GM19328 (cell line): ENCODE results near the gene DBT.
A peak's percentile ranks its signal among the peaks of the same experiment; 100 is the strongest.
"Not testable (repeated sequence)": the region's sequence is repeated elsewhere in the genome, so short reads cannot be mapped to it uniquely, and the experiment has no call there.

Source experiments
- ATAC-seq: cut with Tn5 transposase; IDR thresholded peaks from one replicate; pipeline ENCODE4 v1.9.1; 2021; ENCODE audit warnings: mild to moderate bottlenecking, moderate library complexity; ENCODE audit not compliant: unreplicated experiment

Gene DBT

DNA sequence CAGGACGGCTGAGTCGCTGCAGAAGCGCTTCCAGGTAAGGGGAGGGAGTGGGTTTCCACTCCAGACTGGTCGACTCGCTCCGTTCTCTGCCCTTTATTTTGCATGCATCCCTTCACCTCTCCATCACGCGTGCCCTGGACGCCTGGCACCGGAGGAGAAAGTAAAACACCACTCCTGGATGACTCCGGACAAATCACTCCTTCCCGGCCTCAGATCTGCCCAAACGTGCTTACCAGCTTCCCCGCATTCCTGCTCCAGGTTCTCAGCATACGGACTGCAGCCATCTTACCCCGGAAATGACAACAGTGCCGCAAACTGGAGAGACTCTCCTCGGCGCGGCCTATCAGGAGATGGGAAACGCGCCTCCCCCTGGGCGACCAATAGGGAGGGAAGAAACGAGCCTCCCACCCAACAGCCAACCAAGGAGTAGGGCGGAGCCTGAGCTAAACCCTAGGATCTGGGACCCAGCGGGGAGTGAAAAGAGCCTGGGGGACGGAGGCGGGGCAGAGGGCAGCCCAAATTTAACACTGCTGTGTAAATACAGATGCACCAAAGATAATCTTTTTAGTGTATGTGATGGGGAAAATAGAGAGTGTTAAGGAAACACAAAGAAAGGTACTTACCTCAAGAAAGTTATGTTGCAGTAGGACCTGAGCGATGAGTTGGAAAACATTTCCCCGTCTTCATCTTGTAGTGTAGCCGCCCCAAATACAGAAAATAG, at the start of gene DBT:
Gene DBT (minus strand): TSS at position 298 of the 721 bp plus-strand sequence. CDS start 14 bp downstream, at position 284.
- peak; percentile 100 for ATAC-seq

DNA sequence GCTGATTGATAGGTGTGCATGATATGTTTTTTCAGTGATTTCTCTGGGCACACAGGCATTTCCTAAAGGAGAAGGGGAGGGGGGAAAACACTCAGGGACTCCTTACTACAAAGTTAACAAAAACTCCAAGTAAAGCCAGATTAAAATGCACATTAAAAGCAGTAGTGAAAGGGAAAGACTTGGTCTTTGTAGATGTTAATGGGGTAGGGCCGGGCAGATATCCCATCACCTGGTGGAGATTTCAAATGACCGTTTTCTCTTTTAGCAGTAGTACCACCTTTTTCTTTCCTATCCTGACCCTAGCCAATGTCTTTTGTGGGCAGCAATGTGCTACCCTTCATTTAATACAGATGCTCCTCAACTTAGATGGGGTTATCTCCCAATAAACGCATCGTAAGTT, 48.9 kb upstream of the DBT start:
- no peak for ATAC-seq

DNA sequence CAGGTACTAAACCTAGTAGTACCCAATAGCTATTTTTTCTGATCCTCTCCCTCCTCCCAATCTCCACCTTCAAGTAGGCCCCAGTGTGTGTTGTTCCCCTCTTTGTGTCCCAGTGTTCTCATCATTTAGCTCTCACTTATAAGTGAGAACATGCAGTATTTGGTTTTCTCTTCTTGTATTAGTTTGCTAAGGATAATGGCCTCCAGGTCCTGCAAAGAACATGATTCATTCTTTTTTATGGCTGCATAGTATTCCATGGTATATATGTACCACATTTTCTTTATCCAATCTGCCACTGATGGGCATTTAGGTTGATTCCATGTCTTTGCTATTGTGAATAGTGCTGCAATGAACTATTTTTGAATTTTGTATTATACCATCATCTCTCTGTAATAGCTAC, 47.4 kb upstream of the DBT start:
- not testable (repeated sequence) for ATAC-seq

DNA sequence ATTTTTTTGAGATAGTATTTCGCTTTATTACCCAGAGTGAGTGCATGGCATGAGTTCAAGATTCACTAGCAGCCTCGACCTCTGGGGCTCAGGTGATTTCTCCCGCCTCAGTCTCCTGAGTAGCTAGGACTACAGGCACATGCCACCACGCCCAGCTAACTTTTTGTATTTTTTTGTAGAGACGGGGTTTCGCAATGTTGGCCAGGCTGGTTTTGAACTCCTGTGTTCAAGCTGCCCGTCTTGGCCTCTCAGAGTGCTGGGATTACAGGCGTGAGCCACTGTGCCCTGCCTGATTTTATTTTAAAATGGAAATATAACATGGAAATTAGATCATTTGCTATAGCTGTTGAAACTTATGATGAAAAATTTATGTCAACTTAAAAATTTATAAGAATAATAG, 46.5 kb upstream of the DBT start:
- ATAC-seq = no peak

DNA sequence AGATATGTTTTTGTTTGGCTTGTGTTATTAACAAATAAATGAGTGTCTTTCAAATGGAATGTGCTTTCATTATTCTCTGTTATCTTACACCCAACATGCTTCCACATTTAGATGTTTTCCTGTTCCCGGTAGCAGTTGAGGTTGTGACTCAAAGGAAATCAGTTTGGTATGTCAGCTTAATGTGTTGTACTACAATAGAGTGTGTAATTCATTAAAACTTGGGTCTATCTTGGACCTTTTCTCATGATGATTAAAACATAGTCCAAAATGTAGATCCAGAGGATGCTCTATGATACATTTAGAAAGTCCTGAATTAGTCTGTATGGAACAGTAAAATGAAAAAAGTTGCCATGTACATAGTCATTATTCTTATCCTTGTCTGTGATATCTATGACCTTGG, 43.1 kb upstream of the DBT start:
- ATAC-seq = no peak

DNA sequence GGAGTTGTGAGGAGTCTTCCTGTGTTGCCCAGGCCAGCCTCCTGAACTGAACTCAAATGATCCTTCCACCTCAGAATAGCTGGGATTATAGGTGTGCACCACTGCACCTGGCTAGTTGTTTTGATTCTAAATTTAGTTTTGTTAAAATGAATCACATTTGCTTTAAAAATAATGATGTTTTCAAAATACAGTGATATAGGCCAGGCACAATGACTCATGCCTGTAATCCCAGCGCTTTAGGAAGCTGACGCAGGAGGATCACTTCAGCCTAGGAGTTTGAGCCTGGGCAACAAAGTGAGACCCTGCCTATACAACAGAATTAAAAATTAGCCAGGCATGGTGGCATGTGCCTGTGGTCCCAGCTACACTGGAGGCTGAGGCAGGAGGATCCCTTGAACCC, 40.7 kb upstream of the DBT start:
- ATAC-seq = no peak

DNA sequence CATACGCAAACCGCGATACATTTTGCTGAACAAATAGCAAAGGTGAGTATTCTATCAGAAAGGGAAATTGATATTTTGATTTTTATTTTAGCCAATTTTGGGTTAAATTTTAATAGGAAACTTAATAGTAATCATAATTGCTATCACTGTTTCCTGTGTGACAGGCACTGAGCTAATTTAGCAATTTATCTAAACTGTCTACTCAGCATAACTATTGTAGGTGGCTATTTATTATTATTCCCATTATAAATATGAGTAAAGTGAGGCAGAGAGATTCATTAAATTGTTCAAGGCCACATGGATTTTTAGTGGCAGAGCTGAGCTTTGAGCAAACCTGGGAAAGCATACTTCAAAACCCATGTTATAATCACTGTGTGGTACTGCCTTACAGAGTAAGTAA, 37.5 kb upstream of the DBT start:
- ATAC-seq = no peak

DNA sequence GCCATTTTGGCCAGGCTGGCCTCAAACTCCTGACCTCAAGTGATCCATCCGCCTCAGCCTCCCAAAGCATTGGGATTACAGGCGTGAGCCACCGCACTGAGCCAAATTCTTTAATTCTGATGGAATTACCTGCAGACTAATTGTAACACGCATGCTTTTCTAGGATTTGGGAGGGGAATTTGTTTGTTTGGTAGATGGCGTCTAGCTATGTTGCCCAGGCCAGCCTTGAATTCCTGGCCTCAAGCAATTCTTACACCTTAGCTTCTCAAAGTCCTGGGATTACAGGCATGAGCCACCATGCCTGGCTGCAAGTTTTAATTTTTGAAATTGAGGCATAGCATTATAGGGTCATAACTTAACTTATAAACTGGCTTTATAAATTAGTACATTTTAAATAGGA, 35.0 kb upstream of the DBT start:
- no peak for ATAC-seq

DNA sequence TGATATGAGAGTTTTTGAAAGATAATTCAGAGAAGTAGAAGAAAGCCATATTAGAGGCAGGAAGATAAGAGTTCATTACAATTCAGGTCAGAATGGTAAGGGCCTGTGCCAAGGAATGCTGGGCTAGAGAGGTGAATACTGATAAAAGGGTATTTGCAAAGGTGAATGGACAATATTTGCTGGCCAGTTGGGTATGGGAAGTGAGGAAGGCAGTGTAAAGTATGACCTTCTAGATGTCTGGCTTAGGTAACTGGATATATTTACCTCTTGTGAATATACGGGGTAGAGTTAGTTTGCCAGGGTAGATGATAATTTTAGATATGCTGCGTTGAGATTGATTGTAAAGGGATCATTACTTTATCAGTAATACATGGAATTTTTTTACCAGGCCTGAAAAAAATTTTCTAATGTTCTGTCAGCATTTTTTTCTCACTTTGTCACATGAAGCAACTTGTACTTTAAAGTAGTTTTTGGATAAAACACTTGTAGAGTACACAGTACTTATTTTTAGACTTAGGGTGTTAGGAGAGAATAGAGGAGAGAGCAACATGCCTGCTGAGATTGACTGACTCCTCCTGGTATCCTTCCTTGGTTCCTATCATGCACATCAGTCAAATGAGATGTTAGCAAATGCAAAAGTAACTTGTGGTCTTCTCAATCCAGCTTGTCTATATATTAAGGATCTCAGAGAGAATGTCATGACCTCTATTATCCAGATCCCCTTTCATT, 30.5 kb upstream of the DBT start:
- ATAC-seq = no peak

DNA sequence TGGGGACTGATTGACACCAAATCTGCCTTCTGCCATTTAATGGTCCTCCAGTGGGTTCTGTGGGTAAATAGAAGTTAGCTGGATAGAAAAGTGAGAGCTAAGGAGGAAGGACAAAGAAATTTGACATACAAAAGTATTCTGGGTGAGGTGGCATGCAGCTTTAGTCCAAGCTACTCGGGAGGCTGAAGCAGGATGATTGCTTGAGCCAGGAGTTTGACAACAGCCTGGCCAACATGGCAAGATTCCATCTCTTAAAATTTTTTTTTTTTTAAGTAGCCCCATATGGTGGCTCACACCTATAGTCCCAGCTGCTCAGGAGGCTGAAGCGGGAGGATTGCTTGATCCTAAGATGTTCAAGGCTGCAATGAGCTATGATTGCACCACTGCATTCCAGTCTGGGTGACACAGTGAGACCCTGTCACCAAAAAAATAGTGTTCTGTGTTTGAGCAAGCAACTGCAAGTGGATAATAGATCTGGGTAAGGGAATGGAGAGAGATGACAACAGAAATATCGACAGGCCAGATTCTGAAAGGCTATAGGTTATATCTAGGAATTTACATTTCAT, 29.8 kb upstream of the DBT start:
- no peak for ATAC-seq

DNA sequence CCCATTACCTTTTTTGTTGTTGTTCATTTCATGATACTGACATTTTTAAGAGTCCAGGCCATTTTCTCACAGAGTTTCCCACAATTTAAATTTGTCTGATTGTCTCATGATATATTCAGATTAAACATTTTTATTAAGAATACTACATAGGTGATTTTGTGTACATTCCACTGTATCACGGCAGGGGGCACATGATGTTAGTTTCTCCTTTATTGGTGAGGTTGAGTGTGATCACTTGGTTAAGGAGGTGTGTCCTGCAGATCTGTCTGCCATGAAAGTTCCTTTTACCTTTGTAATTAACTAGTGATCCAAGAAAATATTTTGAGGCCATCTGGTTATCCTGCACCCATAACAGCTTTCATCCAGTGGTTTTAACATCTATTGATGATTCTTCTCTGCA, 28.2 kb upstream of the DBT start:
- ATAC-seq = no peak

DNA sequence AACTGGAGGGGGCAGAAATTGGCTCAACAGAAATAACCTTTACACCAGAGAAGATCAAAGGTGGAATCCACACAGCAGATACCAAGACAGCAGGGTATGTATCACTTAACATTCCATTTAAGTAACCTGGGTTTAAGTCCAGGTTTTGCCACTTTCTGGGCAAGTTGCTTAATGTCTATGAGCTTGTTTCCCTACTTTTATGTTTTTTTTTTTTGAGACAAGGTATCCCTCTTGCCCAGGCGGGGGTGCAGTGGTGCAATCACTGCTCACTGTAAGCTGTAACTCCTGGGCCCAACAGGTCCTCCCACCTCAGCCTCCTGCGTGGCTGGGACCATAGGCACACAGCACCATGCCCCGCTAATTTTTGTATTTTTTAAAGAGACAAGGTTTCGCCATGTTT, 18.6 kb upstream of the DBT start:
- no peak for ATAC-seq

DNA sequence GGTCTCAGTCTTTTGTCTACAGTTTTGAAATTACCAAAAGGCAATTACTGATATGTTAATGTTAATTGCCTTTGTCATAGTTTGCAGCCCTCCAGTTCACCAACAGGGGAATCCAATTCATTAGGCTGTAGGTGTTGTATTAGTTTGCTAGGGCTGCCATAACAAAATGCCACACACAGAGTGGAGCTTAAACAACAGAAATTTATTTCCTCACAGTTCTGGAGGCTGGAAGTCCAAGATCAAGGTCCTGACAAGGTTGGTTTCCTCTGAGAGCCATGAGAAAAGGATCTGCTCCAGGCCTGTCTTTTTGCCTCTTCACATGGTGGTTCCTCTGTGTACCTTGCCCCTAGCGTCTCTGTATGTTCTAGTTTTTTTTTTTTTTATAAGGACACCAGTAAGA, 17.6 kb upstream of the DBT start:
- no peak for ATAC-seq

DNA sequence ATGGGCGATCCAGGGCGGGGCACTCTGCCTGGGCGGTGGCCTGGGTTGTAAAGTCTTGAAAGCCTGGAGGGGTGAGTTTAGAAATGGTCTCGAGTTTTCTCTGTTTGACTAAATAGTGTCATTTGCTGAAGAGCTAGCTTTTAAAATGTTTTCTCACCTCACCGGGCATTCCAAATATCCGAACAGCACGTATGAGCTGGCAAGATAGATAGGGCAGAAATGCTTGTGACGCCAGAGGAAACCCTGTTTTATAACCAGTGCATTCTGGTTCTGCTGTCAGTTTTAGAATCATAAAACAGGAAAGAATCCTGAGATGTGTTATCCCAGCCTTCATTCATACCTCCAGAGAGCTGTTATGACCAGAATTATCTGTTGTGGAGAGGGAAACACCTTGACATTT, 17.1 kb upstream of the DBT start:
- peak; percentile 16 for ATAC-seq

DNA sequence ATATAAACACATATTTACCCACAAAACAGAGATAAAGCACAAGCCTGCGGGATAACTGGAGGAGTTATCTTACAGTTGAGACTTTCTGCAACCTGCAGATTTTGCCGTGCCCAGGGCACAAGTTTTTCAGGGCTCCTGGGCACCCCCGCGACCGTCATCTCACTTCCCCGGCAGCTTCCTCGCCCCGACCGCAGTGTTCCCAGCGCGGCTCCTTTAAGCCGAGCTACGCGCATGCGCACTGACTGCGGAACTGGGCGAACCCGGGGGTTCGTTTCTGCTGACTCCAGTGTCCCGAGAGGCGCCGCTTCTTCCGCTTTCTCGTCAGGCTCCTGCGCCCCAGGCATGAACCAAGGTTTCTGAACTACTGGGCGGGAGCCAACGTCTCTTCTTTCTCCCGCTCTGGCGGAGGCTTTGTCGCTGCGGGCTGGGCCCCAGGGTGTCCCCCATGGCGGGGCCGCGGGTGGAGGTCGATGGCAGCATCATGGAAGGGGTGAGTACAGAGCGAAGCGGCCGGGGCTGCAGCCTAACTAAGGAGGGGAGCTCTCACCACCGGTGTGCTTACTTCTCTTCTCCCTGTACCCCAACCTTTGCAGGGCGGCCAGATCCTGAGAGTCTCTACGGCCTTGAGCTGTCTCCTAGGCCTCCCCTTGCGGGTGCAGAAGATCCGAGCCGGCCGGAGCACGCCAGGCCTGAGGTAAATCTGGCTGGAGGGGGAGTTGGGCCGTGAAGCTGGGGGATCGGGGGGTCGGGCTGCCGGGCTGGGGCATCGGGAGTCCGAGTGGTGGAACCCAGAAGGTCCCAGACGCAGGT, 16.5 kb upstream of the DBT start, which contains the start of gene RTCA:
Gene RTCA (plus strand): TSS at position 286 of the 810 bp plus-strand sequence. CDS start 160 bp downstream, at position 446.
- peak; percentile 96 for ATAC-seq

DNA sequence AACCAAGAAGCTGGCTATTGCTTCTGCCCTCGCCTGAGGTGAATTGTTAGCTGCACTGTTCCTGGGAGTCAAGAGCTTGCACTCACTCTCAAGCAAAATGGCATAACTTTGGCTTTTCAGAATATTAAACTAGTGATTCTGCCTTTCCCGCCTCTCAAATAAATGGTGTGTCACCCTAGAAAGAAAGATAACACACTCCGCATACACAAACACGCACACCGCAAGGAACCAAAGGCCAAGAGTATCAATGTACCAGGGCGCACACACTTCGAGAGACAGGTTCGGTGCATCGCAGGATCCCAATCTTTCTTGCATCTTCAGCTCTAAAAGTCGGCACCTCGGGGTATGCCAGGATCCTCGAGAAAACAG, 15.9 kb upstream of the DBT start:
- peak; percentile 23 for ATAC-seq

DNA sequence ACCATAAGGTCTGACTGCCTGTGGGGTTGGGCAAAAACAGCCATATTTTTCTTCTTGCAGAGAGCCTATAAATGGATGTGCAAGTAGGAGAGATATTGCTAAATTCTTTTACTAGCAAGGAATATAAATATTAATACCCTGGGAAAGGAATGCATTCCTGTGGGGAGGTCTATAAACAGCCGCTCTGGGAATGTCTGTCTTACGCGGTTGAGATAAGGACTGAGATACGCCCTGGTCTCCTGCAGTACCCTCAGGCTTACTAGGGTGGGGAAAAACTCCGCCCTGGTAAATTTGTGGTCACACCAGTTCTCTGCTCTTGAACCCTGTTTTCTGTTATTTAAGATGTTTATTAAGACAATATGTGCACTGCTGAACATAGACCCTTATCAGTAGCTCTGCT, 14.4 kb upstream of the DBT start:
- ATAC-seq = not testable (repeated sequence)

DNA sequence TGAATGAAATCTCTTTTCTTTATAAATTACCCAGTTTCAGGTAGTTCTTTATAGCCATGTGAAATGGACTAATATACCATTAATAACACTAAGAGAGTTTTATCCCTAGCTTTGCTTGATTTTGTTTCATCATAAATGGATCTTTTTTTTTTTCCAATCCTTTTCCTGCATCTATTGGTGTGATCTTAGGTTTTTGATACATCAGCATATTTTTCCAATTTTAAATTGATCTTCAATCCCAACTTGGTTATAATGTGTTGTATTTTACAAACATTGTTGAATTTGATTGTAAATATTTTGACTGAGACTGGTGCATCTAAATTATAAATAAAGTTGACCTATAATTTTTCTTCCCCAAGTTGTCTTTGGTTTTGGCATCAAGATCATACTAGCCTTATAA, 12.1 kb upstream of the DBT start:
- ATAC-seq = no peak

DNA sequence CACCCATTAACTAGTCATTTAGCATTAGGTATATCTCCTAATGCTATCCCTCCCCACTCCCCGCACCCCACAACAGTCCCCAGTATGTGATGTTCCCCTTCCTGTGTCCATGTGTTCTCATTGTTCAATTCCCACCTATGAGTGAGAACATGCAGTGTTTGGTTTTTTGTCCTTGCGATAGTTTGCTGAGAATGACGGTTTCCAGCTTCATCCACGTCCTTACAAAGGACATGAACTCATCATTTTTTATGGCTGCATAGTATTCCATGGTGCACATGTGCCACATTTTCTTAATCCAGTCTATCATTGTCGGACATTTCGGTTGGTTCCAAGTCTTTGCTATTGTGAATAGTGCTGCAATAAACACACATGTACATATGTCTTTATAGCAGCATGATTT, 8.8 kb upstream of the DBT start:
- not testable (repeated sequence) for ATAC-seq

DNA sequence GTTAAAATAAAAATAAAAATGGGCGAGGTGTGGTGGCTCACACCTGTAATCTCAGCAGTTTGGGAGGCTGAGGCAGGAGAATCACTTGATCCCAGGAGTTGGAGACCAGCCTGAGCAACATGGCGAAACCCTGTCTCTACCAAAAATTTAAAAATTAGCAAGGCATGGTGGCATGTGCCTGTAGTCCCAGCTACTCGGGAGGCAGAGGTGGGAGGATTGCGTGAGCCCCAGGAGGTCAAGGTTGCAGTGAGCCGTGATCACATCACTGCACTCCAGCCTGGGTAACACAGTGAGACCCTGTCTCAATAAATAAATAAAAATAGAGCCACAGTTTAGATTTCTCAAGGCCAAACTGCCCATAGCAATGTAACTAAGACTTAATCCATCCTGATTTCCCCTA, 6.6 kb upstream of the DBT start:
- not testable (repeated sequence) for ATAC-seq

DNA sequence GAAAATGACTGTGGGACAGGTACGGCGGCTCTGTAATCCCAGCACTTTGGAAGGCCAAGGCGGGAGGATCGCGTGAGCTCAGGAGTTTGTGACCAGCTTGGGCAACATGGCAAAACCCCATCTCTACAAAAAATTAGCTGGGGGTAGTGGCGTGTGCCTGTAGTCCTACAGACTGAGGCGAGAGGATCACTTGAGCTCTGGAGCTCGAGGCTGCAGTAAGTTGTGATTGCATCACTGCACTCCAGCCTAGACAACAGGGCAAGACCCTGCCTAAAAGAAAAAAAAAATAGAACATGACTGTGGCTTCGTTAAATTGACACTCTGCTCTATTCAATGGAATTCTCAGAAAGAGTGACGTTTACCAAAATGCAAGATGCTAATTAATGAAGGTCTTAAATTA, 3.9 kb upstream of the DBT start:
- no peak for ATAC-seq
